ENCODE results near the gene POC1A. TPM values are rescaled to one million over a fixed set of nuclear protein-coding genes. Genes with fewer than 3 reads are reported as not detected.

Gene POC1A
- total and polyA plus RNA-seq, 2 of the 4 experiments (the other 2 are of a cell fraction): 10.6 to 11.5 TPM

DNA sequence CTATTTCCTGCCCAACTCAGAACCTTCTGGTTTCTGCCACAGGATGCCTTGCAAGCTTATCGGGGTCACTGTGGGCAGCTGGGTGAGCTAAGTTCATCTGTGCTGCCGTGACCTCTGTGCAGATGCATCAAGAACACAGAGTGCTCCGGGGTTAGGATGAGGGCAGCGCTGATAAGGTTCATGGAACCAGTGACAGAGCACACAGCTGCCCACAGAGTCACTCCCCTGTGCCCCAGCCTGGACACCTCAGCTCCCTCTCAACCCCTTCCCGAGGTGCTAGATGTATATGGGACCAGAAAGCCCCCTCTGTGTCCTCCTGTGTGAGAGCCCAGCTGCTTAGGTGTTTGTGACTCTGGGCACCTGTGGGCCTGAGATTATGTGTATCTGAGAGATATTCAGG lies 28.0 kb upstream of the POC1A start:
- H4K8ac ChIP-seq (ENCODE audit: low read depth in 2 of 2, low read length in 2 of 2): no peak overlapping the region
- no peak overlapping the region for H4K5ac ChIP-seq (ENCODE audit: low read depth, low read length)
- H2AK9ac ChIP-seq (replicated peaks; ENCODE audit: low read depth, low read length, poor library complexity): no peak overlapping the region
- intact Hi-C loops (cut with micrococcal nuclease) (no loop called here), dilution Hi-C loops (cut with HindIII; ENCODE audit: low sequenced_read_pairs, unreplicated experiment) (no loop called here), in situ Hi-C loops (cut with MboI; ENCODE audit: low sequenced_read_pairs) (no loop called here)
- H3K4me2 ChIP-seq (ENCODE audit: low read depth, low read length): no peak overlapping the region
- no peak overlapping the region for H2BK20ac ChIP-seq (ENCODE audit: low read depth, low read length)
- no peak overlapping the region for H4K91ac ChIP-seq (ENCODE audit: insufficient read depth, low read depth, low read length)
- no peak overlapping the region for H3K27ac ChIP-seq (ENCODE audit: insufficient read depth, low read length)
- no peak overlapping the region for H2BK5ac ChIP-seq (ENCODE audit: low read depth, low read length, poor library complexity, severe bottlenecking)
- no peak overlapping the region for H3K18ac ChIP-seq (ENCODE audit: low read depth, low read length)
- no peak for DNase-seq
- H3K4ac ChIP-seq (ENCODE audit: low read depth, low read length): no peak overlapping the region
- ATAC-seq (ENCODE audit: low read depth): no peak
- TF ChIP-seq, protein P1, sequence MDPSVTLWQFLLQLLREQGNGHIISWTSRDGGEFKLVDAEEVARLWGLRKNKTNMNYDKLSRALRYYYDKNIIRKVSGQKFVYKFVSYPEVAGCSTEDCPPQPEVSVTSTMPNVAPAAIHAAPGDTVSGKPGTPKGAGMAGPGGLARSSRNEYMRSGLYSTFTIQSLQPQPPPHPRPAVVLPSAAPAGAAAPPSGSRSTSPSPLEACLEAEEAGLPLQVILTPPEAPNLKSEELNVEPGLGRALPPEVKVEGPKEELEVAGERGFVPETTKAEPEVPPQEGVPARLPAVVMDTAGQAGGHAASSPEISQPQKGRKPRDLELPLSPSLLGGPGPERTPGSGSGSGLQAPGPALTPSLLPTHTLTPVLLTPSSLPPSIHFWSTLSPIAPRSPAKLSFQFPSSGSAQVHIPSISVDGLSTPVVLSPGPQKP (IDR thresholded peaks at IDR 0.05; ENCODE audit: borderline replicate concordance, low read depth, low read length): no peak
- TF ChIP-seq RCOR1 (IDR thresholded peaks at IDR 0.05; ENCODE audit: insufficient replicate concordance, low read length) (no peak), SMC3 (IDR thresholded peaks at IDR 0.05; ENCODE audit: low read depth, low read length) (no peak), CHD1 (IDR thresholded peaks at IDR 0.05; ENCODE audit: low read depth, low read length) (no peak), FOS (IDR thresholded peaks at IDR 0.05; ENCODE audit: low read depth, low read length) (no peak), MXI1 (IDR thresholded peaks at IDR 0.05; ENCODE audit: borderline replicate concordance, low read depth, low read length) (no peak), MAFK (IDR thresholded peaks at IDR 0.05; ENCODE audit: low read depth, low read length) (no peak), MAZ (IDR thresholded peaks at IDR 0.05; ENCODE audit: borderline replicate concordance, low read depth, low read length) (no peak), POLR2A (IDR thresholded peaks at IDR 0.05; ENCODE audit: low read depth, low read length) (no peak), NFE2L2 (IDR thresholded peaks at IDR 0.05; ENCODE audit: low read depth, low read length) (no peak), RAD21 (IDR thresholded peaks at IDR 0.05; ENCODE audit: low read length) (no peak), CEBPB (IDR thresholded peaks at IDR 0.05; ENCODE audit: low read depth, low read length) (no peak), RFX5 (IDR thresholded peaks at IDR 0.05; ENCODE audit: low read depth, low read length) (no peak), BHLHE40 (IDR thresholded peaks at IDR 0.05; ENCODE audit: low read depth, low read length) (no peak)
- TF ChIP-seq, protein P2, sequence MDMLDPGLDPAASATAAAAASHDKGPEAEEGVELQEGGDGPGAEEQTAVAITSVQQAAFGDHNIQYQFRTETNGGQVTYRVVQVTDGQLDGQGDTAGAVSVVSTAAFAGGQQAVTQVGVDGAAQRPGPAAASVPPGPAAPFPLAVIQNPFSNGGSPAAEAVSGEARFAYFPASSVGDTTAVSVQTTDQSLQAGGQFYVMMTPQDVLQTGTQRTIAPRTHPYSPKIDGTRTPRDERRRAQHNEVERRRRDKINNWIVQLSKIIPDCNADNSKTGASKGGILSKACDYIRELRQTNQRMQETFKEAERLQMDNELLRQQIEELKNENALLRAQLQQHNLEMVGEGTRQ (IDR thresholded peaks at IDR 0.05; ENCODE audit: low read depth, low read length): no peak
- TF ChIP-seq, protein P3, sequence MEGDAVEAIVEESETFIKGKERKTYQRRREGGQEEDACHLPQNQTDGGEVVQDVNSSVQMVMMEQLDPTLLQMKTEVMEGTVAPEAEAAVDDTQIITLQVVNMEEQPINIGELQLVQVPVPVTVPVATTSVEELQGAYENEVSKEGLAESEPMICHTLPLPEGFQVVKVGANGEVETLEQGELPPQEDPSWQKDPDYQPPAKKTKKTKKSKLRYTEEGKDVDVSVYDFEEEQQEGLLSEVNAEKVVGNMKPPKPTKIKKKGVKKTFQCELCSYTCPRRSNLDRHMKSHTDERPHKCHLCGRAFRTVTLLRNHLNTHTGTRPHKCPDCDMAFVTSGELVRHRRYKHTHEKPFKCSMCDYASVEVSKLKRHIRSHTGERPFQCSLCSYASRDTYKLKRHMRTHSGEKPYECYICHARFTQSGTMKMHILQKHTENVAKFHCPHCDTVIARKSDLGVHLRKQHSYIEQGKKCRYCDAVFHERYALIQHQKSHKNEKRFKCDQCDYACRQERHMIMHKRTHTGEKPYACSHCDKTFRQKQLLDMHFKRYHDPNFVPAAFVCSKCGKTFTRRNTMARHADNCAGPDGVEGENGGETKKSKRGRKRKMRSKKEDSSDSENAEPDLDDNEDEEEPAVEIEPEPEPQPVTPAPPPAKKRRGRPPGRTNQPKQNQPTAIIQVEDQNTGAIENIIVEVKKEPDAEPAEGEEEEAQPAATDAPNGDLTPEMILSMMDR (conservative IDR thresholded peaks at IDR 0.05; ENCODE audit: low read depth, low read length): no peak
- H3K23ac ChIP-seq (ENCODE audit: low read depth, low read length): no peak overlapping the region
- peaks cover 8% of the 10 kb centered on the region for H3K27me3 ChIP-seq (ENCODE audit: control insufficient read depth, insufficient read depth, low read length)
- no peak overlapping the region for H3K56ac ChIP-seq (ENCODE audit: extremely low read depth, insufficient read depth, low read length)
- BruUV-seq (replicated peaks): no TSS peak
- H3K4me3 ChIP-seq (ENCODE audit: insufficient read depth, low read depth, low read length): no peak overlapping the region
- H4K20me1 ChIP-seq (ENCODE audit: insufficient read depth, low read length): no peaks in the 10 kb centered on the region
- no peaks in the 10 kb centered on the region for H3K9me3 ChIP-seq (ENCODE audit: control insufficient read depth, insufficient read depth, low read length)
- H3K4me1 ChIP-seq (ENCODE audit: control insufficient read depth, insufficient read depth, low read length): peaks cover under 1% of the 10 kb centered on the region; the same call in 1 of the 2 replicates
- H3K9me1 ChIP-seq (ENCODE audit: insufficient read depth, low read length): 0 out of 2 replicates have a peak, but pooled peaks cover under 1% of the 10 kb centered on the region
- H2BK15ac ChIP-seq (ENCODE audit: low read depth, low read length): no peak overlapping the region
- no peak overlapping the region for H2AFZ ChIP-seq (replicated peaks; ENCODE audit: low read length, poor library complexity)
- H3K79me1 ChIP-seq (ENCODE audit: low read depth in 1 of 2, low read length in 2 of 2): no peaks in the 10 kb centered on the region
- ChIA-PET CTCF (no interaction called here), POLR2A (ENCODE audit: unreplicated experiment) (no interaction called here)
- 100% methylated on average over 1 of the region's 5 CpGs; no CpG with 5 or more reads in 1 of the 2 experiments for WGBS, 2 experiments (ENCODE audit: extremely low coverage in 2 of 2, insufficient read length in 1 of 2)
- no peak overlapping the region for H2BK120ac ChIP-seq (ENCODE audit: low read depth, low read length)
- no peak overlapping the region for H3K9ac ChIP-seq (ENCODE audit: low read depth, low read length)
- no peak overlapping the region for H2AK5ac ChIP-seq (ENCODE audit: low read depth, low read length)
- H3K14ac ChIP-seq (replicated peaks; ENCODE audit: low read depth, low read length): no peak overlapping the region
- H3K36me3 ChIP-seq (ENCODE audit: control insufficient read depth, insufficient read depth, low read length): no peaks in the 10 kb centered on the region

Data from IMR-90 (cell line).